HG03135 (cell line): ENCODE data around the gene MAP4K1.
"Not testable (repeated sequence)": the region's sequence is repeated elsewhere in the genome, so short reads cannot be mapped to it uniquely, and the experiment has no call there.

ENCODE experiments used
- ATAC-seq: cut with Tn5 transposase; IDR thresholded peaks from one replicate; pipeline ENCODE4 v1.9.1; 2021; ENCODE audit warnings: mild to moderate bottlenecking, moderate library complexity; ENCODE audit not compliant: unreplicated experiment

MAP4K1 gene

DNA sequence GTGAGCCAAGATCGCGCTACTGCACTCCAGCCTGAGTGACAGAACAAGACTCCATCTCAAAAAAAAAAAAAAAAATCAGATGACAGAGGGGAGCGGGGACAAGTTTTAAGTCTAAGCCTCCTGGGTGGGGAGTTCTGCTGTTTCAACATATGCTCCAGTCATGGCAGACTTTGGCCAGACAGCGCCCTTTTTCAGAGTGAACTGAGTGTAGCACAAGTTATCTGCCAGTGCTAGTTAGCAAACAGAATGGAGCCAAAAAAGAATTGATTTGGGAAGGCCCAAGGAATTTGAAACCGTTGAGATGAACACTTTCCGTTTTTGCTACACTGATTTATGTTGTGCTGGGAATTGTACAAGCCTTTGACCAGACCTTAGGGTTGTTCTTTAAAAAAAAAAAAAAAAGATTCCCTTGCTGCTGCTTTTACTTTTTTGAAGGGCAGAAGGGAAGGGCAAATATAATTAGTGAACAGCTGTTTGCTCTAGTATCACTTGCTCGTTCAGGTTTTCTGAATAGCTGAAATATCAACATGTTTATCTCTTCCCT, 35.3 kb upstream of the MAP4K1 start:
- ATAC-seq, result no peak

DNA sequence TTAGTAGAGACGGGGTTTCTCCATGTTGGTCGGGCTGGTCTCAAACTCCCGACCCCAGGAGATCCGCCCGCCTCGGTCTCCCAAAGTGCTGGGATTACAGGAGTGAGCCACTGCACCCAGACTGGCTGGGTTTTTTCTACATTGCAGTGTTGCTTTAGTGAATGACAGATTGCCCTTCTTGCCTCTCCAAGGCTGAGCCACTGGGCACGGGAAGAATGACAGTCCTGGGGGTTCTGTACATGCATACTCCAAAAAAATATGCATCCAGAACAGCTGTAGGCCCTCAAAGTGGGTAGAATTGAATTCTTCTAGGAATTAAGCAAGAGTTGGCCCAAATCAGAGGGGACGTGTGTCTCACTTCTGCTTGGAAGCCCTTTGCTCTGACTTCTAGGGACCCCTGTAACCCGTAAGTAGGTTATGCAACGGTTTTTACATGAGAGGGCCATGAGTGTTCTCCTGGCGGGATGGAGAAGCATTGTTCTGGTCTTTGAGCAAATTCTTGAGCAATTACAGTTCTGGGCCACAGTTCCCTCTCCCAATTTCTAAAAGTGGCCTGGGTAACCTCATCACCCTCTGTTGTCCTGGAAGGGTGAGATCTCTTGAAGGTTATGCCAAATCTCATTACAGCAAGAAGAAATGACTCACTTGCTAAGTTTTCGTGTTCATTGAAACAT, 33.3 kb upstream of the MAP4K1 start:
- ATAC-seq, result no peak

DNA sequence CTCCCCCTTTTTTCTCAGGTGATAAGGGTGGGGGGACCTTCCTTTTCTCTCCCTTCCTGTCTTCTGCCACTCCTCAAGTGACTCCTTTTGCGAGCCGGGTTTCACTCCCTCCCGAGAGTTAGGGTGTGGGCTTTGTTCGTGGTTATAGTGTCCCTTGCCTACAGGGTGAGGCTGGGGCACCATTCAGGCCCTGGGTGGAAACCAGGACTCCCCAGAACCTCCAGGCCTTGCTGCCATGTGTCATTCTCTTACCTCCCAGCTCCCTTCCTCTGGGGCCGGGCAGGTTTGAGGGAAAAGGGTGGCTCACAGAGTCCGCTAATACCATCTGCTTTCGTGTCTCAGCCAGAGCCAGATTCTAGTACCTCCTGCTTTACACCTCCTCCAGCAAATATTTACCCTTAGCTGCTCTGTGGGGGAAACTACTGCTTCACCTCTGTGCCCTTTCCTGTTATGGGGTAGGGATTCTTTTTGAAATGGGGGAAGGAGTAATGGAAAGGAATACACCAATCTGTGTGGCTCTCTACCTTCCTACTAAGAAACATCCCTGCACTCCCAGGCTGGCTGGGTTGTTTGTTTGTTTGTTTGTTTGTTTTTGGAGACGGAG, 32.5 kb upstream of the MAP4K1 start:
- no peak for ATAC-seq

DNA sequence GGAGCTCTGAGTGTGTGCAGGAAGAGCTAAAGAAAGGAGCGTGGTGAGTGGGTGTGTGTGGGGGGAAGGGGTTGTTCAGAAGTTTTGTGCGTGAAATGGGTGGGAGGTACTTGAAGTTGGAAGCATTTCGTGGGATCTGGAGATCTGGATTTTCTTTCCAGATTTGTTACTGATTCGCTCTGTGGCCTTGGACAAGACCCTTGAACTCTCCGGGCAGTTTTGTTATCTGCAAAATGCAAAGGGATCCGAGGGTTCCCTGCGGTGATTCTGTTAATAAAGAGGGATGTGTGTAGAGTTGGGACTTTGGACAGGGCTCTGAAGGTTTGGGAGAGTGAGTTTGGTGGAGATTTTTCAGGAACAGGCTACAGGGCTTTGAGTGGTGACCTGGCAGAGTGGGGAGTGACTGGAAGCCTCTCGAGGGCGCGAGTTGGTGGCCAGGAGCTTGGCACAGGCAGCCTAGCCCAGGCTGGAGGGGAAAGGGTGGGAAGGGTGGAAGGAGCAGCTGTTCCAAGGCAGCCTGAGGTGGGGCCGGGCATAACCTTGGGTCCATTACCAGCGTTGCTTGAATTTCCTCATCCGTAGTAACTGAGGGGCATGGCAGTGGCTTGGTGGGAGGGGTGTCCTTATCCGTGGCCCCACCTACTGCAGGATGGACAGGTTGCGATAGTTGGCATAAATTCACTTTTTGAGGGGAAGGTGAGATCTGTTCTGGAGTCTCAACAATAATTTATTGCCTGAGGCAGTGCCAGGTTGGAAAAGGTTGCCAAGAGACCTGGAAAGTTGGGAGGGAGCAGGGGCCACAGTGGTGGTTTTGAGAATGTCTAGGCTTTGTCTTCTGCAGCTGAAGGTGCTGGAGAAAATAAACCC, 31.8 kb upstream of the MAP4K1 start:
- no peak for ATAC-seq

DNA sequence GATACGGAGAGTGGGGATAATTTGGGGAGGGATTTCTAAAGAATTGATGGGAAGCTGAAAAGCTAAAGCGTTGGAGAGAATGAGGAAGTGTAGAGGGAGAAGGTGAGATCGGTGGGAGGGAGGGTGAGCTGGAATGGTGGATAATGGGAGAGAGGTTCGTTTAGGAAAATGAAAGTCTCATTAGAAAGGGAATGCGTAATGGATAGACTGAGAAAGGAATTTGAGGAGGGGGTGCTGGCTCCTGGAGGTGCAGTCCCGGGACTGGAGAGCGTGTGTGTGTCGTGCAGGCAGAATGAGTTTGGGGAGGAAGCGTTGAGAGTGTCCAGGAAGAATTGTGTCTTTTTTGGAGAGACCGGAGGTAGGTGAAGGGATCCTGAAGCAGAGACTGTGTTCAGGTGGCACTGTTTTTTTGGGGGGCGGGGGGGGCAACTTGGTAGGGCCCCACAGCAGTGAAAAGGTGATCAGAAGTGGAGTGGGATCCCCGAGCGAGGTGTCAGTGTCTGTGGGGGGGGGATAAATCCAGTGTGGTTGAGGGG, 31.1 kb upstream of the MAP4K1 start:
- no peak for ATAC-seq

DNA sequence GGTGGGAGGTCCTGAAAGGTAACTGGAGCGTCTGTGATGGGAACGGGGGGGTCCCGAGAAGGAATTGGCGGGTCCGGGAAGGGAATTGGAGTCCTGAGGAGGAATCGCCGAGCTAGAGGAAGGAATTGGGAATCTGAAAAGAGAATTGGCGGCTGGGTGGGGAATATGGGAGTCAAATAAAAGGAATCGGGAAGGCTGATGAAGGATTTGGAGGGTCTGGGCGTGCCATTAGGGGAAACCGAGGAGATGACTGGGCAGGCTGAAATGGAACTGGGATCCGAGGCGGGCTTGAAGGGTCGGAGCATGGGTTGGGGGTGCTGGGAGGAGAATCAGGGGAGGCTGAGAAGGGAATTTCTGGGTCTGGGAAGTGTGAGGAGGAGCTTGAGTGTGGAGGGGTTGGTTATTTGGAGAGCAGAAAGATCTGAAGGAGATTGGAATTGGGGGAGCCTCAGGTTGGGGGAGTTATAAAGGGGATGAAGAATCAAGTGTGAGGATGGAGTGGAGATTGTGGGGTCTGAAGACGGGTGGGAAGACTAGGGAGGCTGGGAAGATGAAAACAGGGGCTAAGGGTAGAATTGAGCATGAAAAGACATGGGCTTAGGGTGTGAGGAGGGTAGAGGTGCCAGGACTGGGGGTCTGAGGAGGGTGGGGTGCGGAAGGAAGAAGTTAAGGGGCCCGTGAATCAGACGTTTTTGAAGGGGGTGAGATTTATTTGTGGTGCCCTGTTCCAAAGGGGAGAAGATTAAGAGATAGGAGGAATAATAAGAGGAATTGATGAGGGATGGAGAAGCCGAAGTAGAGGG, 30.4 kb upstream of the MAP4K1 start:
- ATAC-seq, result no peak

DNA sequence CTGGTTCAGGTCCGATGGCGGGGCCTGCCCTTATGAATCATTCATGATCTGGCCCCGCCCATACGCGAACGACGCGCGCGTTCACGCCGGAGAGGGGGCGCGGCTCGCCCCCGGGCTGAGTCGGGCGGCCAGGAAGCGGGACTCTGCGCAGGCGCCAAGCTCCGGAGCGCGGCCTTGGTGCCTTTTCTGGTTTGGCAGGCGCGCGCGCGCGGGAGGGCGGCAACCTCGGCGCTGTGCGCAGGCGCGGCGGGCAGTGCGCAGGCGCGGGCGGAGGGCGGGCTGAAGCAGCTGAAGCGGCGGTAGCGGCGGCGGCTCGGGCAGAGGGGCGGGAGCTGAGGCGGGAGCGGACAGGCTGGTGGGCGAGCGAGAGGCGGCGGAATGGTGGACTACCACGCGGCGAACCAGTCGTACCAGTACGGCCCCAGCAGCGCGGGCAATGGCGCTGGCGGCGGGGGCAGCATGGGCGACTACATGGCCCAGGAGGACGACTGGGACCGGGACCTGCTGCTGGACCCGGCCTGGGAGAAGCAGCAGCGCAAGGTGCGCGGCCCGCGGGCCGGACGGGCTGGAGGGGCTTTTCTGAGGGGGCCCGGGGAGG, 29.7 kb upstream of the MAP4K1 start, which contains the start of gene ACTN4:
Gene ACTN4, plus strand, starts transcription at position 282 of the 598 bp plus-strand sequence. Its CDS starts 97 bp downstream, at position 379.
- peak; percentile 79 for ATAC-seq

DNA sequence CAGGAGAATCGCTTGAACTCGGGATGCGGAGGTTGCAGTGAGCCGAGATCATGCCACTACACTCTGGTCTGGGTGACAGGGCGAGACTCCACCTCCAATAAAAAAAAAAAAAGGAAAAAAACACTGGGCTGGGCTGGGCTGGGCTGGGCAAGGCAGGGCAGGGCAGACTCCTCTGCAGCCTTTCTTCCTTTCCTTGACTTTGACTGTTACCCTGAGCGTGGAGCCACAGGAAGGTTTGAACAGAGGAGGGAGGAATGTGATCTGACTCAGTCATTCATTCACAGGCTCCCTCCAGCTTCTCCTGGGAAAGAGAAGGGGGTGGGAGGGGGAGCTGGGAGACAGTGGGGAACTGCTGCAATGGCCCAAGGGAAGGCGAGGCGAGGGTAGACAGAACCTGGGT, 27.0 kb upstream of the MAP4K1 start:
- ATAC-seq, result no peak

DNA sequence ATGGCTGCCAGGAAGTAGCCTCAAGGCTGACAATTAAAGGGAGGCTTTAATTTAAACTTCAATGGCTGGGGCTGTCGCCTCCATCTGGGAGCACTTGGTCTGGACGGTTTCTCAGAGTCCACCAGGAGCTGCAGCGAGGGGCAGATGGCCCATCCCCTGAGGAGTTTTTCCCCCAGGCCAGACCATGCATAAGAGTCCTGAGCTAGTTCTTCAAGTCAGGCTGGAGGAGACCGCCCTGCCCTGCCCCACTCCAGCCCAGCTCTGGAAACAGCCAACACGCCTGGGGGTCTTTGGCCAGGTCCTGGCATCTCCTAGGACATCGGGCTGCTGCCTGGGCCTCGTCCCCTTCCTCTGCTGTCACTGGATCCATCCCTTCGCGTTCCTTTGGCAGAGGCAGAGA, 24.4 kb upstream of the MAP4K1 start:
- no peak for ATAC-seq

DNA sequence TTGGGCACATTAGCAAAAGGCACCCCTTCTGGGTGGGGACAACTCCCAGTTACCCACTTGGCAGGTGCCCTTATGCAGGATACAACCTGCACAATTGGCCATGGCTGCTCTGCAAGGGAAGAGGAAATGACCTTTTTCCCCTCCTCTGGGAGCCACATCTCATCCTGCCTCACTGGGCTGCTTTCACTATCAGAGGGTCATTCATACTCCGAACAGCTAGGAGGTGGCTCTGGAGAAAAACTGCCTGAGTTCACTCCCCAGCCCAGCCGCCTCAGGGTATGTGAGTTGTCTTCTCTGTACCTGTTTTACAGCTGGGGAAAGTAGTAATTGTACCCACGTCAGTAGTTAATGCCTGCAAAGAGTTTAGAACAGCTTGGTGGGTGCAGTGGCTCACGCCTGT, 22.6 kb upstream of the MAP4K1 start:
- no peak for ATAC-seq

DNA sequence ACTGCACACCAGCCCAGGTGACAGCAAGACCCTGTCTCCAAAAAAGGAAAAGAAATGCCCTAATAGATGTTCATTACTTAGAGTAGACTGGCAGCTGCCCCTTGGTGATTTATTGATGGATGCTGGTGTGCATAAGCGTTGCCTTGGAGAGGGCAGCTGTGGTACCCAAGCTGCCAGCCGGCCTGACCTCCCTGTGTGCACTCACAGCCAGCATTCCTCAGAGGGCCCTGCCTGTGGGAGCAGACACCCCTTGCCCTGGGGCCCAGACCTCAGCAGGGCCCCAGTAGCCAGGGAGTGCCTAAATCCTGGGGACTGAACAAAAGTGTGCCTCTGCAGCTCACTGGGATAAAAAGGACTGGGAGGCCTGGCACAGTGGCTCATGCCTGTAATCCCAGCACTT, 21.9 kb upstream of the MAP4K1 start:
- ATAC-seq, result no peak

DNA sequence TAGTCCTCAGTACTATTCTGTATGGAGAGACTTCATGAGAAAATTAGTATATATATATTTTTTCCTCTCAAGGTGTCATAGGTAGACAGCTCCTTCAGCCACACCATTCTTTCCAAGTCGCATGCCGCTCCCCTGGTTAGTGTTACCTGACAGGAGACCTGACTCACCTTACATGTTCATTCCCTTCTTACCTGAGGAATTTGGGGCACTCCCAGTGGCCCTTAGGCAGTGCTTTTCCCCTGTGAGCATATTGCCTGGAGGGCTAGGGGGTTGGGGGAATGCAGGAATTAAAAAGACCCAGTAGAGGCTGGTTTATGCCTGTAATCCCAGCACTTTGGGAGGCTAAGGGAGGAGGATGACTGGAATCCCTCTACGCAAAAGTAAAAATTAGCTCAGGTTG, 20.7 kb upstream of the MAP4K1 start:
- no peak for ATAC-seq

DNA sequence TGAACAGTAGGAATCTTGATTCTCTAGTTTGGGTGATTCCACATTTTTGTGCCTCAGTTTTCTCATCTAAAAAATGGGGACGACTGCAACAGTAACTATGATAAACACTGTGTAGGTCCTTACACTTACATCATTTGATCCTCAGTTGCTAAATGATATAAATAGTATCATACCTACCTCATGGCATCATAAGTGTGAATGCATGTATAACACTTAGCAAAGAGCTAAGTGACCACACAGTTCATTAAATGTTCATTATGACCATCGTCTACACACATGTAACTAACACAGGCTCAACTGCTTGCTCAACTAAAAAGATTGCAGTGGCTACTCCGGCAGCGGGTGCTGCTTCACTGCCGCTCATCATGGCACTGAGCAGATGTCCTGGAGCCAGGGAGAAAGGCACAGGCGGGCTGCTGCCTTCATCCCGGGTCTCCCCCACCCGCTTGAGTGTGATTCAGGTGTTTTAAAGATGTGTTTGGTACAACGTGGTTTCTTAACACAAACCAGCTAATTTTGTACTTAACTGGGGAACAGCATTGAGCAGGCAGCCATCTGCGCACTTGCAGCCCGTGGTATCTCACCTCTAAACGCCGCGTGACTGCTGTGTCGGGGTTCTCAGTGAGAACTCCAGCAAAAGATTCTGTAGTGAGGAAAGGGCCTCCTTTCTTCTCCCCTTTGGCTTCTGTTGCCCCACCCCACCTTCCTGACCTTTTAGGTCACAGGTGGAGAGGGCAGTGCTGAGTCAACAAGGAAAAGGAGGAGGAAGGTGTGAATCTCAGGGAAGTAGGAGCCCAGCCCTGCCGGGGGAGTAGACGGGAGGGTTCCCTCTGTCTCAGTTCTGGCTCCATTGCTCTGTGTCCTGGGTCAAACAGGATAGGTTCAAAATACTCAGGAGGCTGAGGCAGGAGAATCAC, 18.0 kb upstream of the MAP4K1 start:
- ATAC-seq, result no peak

DNA sequence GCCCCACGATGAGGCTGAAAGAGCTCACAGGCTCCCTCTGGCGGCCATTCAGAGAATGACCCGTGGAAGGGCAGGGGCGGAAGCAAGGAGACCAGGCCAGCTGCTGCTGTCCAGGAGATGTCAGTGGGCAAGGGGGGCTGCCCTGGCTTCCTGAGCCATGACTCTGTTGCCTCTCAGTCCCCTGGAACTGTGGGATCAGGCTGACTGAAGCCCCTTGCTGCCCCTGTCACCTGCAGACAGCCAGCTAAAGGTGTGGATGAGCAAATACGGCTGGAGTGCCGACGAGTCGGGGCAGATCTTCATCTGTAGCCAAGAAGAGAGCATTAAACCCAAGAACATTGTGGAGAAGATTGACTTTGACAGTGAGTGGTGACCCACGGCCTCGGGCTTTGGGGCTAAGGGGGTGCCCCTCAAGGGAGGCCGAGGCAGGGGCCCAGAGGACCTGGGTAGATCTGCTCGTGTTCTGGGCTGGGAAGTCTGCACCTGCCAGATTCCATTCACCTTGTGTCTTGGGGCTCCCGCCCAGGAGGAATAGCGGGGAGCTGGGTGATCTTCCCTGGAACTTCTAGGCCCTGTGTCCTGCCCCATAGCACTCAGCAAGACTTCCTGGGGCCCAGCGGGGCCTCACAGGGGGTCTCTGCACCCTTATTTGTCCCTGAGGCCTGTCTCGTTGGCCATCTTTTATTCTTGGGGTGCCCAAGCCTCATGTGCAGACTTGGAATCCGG, 17.2 kb upstream of the MAP4K1 start:
- ATAC-seq, result no peak

DNA sequence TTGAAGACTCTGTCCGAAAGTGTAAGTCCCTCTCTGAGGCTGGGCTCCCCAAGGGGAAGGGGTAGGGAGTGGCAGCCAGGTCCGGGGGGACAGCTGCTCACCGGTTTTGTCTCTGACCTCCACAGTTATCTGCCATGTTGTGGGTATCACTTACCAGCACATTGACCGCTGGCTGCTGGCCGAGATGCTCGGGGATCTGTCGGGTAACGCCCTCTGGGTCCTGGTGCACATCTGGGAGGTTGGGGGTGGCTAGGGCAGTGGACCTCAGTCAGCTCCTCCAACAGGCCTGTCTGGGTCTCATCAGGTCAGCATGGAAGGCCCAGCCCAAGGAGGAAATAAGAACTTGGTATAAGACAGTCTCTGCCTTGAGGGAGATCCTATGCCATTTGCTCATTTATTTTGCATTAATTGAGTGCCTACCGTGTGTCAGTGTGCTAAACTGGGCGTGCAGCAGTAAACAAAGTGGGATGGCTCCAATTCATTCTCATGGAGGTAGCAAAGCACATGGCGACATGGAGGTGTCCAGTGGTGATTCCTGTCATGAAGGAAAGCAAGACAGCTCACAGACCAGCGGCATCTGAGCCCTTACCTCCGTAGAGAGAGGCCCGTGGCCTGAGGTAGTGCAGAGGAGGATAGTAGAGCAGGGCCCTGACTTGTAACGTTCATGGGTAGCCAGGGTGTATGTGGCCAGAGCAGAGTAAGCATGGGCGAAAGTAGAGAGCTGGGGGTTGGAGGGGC, 14.9 kb upstream of the MAP4K1 start:
- no peak for ATAC-seq

DNA sequence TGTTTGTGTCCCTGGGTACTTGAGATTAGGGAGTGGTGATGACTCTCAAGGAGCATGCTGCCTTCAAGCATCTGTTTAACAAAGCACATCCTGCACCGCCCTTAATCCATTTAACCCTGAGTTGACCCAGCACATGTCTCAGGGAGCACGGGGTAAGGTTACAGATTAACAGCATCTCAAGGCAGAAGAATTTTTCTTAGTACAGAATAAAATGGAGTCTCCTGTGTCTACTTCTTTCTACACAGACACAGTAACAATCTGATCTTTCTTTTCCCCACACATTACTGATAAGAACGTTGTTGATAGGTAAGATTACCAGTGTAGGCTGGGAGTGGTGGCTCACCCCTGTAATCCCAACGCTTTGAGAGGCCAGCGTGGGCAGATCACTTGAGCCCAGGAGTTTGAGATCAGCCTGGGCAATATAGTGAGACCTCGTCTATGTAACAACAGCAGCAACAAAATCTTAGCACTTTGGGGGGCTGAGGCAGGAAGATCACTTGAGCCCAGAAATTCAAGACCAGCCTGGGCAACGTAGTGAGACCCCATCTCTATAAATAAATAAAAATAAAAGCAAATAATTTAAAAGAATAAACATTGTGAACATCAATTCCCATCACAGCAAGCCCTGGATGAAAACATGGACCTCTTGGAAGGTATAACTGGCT, 14.2 kb upstream of the MAP4K1 start:
- ATAC-seq, result not testable (repeated sequence)

DNA sequence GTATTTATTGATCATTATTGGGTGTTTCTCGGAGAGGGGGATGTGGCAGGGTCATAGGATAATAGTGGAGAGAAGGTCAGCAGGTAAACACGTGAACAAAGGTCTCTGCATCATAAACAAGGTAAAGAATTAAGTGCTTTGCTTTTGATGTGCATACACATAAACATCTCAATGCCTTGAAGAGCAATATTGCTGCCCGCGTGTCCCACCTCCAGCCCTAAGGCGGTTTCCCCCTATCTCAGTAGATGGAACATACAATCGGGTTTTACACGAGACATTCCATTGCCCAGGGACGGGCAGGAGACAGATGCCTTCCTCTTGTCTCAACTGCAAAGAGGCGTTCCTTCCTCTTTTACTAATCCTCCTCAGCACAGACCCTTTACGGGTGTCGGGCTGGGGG, 13.5 kb upstream of the MAP4K1 start:
- ATAC-seq, result not testable (repeated sequence)
